ELR (cell line): ENCODE measurements around the gene EIF2A.
"Not testable (repeated sequence)": the region's sequence is repeated elsewhere in the genome, so short reads cannot be mapped to it uniquely, and the experiment has no call there.

Experiments
- DNase-seq: peaks from one replicate; pipeline ENCODE4 v3.0.0-alpha.2; 2015; ENCODE audit warnings: low read depth

The EIF2A gene

GRCh38 chr3:150546226-150547044 lies at the start of gene EIF2A, which contains the start of gene SERP1:
Gene EIF2A, plus strand, starts transcription at chr3:150546787. Its CDS starts 16 bp downstream, at chr3:150546803.
Gene SERP1, minus strand, starts transcription at chr3:150546496. Its CDS starts 361 bp downstream, at chr3:150546135.
- peak; percentile 100 for DNase-seq

- peak; percentile 90 for DNase-seq
Observed at GRCh38 chr3:150497956-150498355, 48.6 kb upstream of the EIF2A start.

GRCh38 chr3:150500960-150501359 lies 45.6 kb upstream of the EIF2A start:
- DNase-seq = not testable (repeated sequence)

GRCh38 chr3:150503402-150504099 lies 43.0 kb upstream of the EIF2A start:
- no peak for DNase-seq

GRCh38 chr3:150504483-150504882 lies 42.1 kb upstream of the EIF2A start:
- DNase-seq = no peak

- no peak for DNase-seq
Observed at GRCh38 chr3:150508401-150508800, 38.2 kb upstream of the EIF2A start.

GRCh38 chr3:150509780-150510179 lies 36.8 kb upstream of the EIF2A start:
- no peak for DNase-seq

- no peak for DNase-seq
Observed at GRCh38 chr3:150511122-150511821, 35.3 kb upstream of the EIF2A start.

GRCh38 chr3:150515210-150515609 lies 31.4 kb upstream of the EIF2A start:
- peak; percentile 18 for DNase-seq

GRCh38 chr3:150519026-150519425 lies 27.6 kb upstream of the EIF2A start:
- DNase-seq = peak; percentile 4

- DNase-seq = no peak
Observed at GRCh38 chr3:150520408-150520807, 26.2 kb upstream of the EIF2A start.

- DNase-seq = peak; percentile 29
Observed at GRCh38 chr3:150521463-150521862, 25.1 kb upstream of the EIF2A start.

GRCh38 chr3:150523538-150523937 lies 23.0 kb upstream of the EIF2A start:
- no peak for DNase-seq

GRCh38 chr3:150527464-150528255 lies 18.9 kb upstream of the EIF2A start:
- DNase-seq = no peak

GRCh38 chr3:150528354-150528797 lies 18.2 kb upstream of the EIF2A start:
- peak; percentile 54 for DNase-seq

- no peak for DNase-seq
Observed at GRCh38 chr3:150531775-150532174, 14.8 kb upstream of the EIF2A start.

GRCh38 chr3:150535204-150535603 lies 11.4 kb upstream of the EIF2A start:
- no peak for DNase-seq

GRCh38 chr3:150538324-150539208 lies 8.0 kb upstream of the EIF2A start:
- DNase-seq = no peak

- DNase-seq = no peak
Observed at GRCh38 chr3:150540297-150540696, 6.3 kb upstream of the EIF2A start.

- DNase-seq = no peak
Observed at GRCh38 chr3:150540991-150541390, 5.6 kb upstream of the EIF2A start.

GRCh38 chr3:150543128-150543527 lies 3.5 kb upstream of the EIF2A start:
- DNase-seq = no peak
